H1 (cell line): ENCODE results near the gene CYP26A1. TPM values are rescaled to one million over a fixed set of nuclear protein-coding genes. Genes with fewer than 3 reads are reported as not detected.

Source experiments
- CBX5 ChIP-seq: fragments of 300-800, 300-1000 bp; sonication (generic); IDR thresholded peaks from 2 replicates; pipeline ENCODE4 v1.7.1; 2016; ENCODE audit warnings: antibody characterized with exemption, low read length, low read depth
- CHD2 ChIP-seq: IDR thresholded peaks from 2 replicates; pipeline ENCODE4 v1.6.1; 2012; ENCODE audit warnings: low read length, improper control_type of control experiment
- polyA plus RNA-seq, 7 experiments: library from polyadenylated mRNA; depleted of rRNA in 3 of 7; stranded (reverse) in 5 of 7; unstranded in 2 of 7; fragments of >200 nt in 5 of 7; fragments of 200-250 nt in 2 of 7; gene quantifications; 1 replicate in 5 of 7; 2 replicates in 1 of 7; 4 replicates in 1 of 7; pipeline versions ENCODE4 v1.2.1 to v1.2.3, GENCODE V29; 2011 to 2013; ENCODE audit warnings: missing spikeins in 2 of 7, mixed read lengths in 2 of 7
- total RNA-seq: library from RNA; stranded (reverse); fragmentation: NEBNext Ultra II Directional; extraction: Animal tissue kit (Norgen Biotek cat#: 25700); gene quantifications from 2 replicates; pipeline ENCODE4 v1.2.1, GENCODE V29; 2021

Gene CYP26A1
- total and polyA plus RNA-seq, 2 of the 8 experiments (the other 6 are each of a cell fraction or from before 2014, with no cell fraction given), result 5.0 to 9.1 TPM

GRCh38 chr10:93103953-93104352 is 30.3 kb downstream of the CYP26A1 start (continued):
- TF ChIP-seq CBX5, result no peak
- TF ChIP-seq CHD2, result no peak
